H1 (cell line): Measurements from ENCODE around the gene NEK11.

Source experiments
- CREB1 ChIP-seq: IDR thresholded peaks from 2 replicates; pipeline ENCODE4 v1.6.1; 2012; ENCODE audit warnings: inconsistent platforms
- EZH2 ChIP-seq: fragments of 200-600 bp; sonication (generic); IDR thresholded peaks from 2 replicates; pipeline ENCODE4 v1.7.1; 2012; ENCODE audit warnings: low read depth, mild to moderate bottlenecking, moderate library complexity, low read length, inconsistent platforms; ENCODE audit not compliant: severe bottlenecking
- POLR2A ChIP-seq, 2 experiments: IDR thresholded peaks; 1 replicate in 1 of 2; 2 replicates in 1 of 2; pipeline ENCODE4 v1.6.1; 2011; ENCODE audit warnings: low read depth in 2 of 2, low read length in 2 of 2, mild to moderate bottlenecking in 2 of 2; ENCODE audit errors: control extremely low read depth in 1 of 2

GRCh38 chr3:131147534-131147933 is 120.9 kb downstream of the NEK11 start:
- TF ChIP-seq POLR2A (IDR thresholded peaks at IDR 0.05; ENCODE audit: control extremely low read depth in 1 of 2, low read depth in 2 of 2, low read length in 2 of 2) (no peak), EZH2 (no peak), CREB1 (no peak)
